Measurements from ENCODE around the gene SNX30.

SNX30 gene

GRCh38 chr9:112864403-112864802, 113.8 kb downstream of the SNX30 start:
- H3F3A ChIP-seq (ENCODE audit: insufficient read depth, low read length) = no peaks in the 10 kb centered on the region
- no peak for TF ChIP-seq EZH2 (IDR thresholded peaks at IDR 0.05; ENCODE audit: borderline replicate concordance, low read length)
- TF ChIP-seq, protein P1, sequence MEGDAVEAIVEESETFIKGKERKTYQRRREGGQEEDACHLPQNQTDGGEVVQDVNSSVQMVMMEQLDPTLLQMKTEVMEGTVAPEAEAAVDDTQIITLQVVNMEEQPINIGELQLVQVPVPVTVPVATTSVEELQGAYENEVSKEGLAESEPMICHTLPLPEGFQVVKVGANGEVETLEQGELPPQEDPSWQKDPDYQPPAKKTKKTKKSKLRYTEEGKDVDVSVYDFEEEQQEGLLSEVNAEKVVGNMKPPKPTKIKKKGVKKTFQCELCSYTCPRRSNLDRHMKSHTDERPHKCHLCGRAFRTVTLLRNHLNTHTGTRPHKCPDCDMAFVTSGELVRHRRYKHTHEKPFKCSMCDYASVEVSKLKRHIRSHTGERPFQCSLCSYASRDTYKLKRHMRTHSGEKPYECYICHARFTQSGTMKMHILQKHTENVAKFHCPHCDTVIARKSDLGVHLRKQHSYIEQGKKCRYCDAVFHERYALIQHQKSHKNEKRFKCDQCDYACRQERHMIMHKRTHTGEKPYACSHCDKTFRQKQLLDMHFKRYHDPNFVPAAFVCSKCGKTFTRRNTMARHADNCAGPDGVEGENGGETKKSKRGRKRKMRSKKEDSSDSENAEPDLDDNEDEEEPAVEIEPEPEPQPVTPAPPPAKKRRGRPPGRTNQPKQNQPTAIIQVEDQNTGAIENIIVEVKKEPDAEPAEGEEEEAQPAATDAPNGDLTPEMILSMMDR (IDR thresholded peaks at IDR 0.05; ENCODE audit: low read length) = no peak
- H3K9ac ChIP-seq (ENCODE audit: low read length) = no peak overlapping the region
- peaks cover 31% of the 10 kb centered on the region for H3K4me1 ChIP-seq (ENCODE audit: insufficient read depth, low read length, severe bottlenecking)
- H3K4me3 ChIP-seq (ENCODE audit: low read depth, low read length, poor library complexity, severe bottlenecking) = no peak overlapping the region
- H3K27me3 ChIP-seq (ENCODE audit: insufficient read depth, low read length) = no peaks in the 10 kb centered on the region
- H3K27ac ChIP-seq (ENCODE audit: low read depth, low read length, poor library complexity, severe bottlenecking) = no peak overlapping the region
- H3K9me2 ChIP-seq (ENCODE audit: low read depth, low read length) = no peaks in the 10 kb centered on the region
- H4K20me1 ChIP-seq (ENCODE audit: insufficient read depth, low read length) = no peaks in the 10 kb centered on the region
- H3K4me2 ChIP-seq (ENCODE audit: low read length) = no peak overlapping the region
- peaks cover 14% of the 10 kb centered on the region; the same call in 1 of the 2 replicates for H3K36me3 ChIP-seq (ENCODE audit: insufficient read depth, low read length)
- H3K9me3 ChIP-seq (ENCODE audit: low read length) = no peaks in the 10 kb centered on the region
- no peak overlapping the region for H2AFZ ChIP-seq (ENCODE audit: low read length)
- no peaks in the 10 kb centered on the region for H3K79me2 ChIP-seq (ENCODE audit: insufficient read depth, low read length)

- no peaks in the 10 kb centered on the region for H3K79me2 ChIP-seq (ENCODE audit: insufficient read depth, low read length)
- peaks cover 31% of the 10 kb centered on the region for H3K4me1 ChIP-seq (ENCODE audit: insufficient read depth, low read length, severe bottlenecking)
- no peak overlapping the region for H2AFZ ChIP-seq (ENCODE audit: low read length)
- no peaks in the 10 kb centered on the region for H4K20me1 ChIP-seq (ENCODE audit: insufficient read depth, low read length)
- no peak overlapping the region for H3K4me3 ChIP-seq (ENCODE audit: low read depth, low read length, poor library complexity, severe bottlenecking)
- no peak for TF ChIP-seq EZH2 (IDR thresholded peaks at IDR 0.05; ENCODE audit: borderline replicate concordance, low read length)
- TF ChIP-seq, protein P1 (IDR thresholded peaks at IDR 0.05; ENCODE audit: low read length) = no peak
- H3K27ac ChIP-seq (ENCODE audit: low read depth, low read length, poor library complexity, severe bottlenecking) = no peak overlapping the region
- H3K4me2 ChIP-seq (ENCODE audit: low read length) = no peak overlapping the region
- H3K27me3 ChIP-seq (ENCODE audit: insufficient read depth, low read length) = no peaks in the 10 kb centered on the region
- H3K9me2 ChIP-seq (ENCODE audit: low read depth, low read length) = no peaks in the 10 kb centered on the region
- no peaks in the 10 kb centered on the region for H3K9me3 ChIP-seq (ENCODE audit: low read length)
- H3K36me3 ChIP-seq (ENCODE audit: insufficient read depth, low read length) = peaks cover 14% of the 10 kb centered on the region; the same call in 1 of the 2 replicates
- H3F3A ChIP-seq (ENCODE audit: insufficient read depth, low read length) = no peaks in the 10 kb centered on the region
- H3K9ac ChIP-seq (ENCODE audit: low read length) = no peak overlapping the region
These were observed 114.4 kb downstream of the SNX30 start for GRCh38 chr9:112864982-112865381.

GRCh38 chr9:112866662-112867274, 116.2 kb downstream of the SNX30 start:
- Histone ChIP-seq H3K36me3 (ENCODE audit: insufficient read depth, low read length) (peaks cover 20% of the 10 kb centered on the region; the same call in 1 of the 2 replicates), H3K9me3 (ENCODE audit: low read length) (no peaks in the 10 kb centered on the region), H3K79me2 (ENCODE audit: insufficient read depth, low read length) (no peaks in the 10 kb centered on the region), H3K4me3 (ENCODE audit: low read depth, low read length, poor library complexity, severe bottlenecking) (no peak overlapping the region), H3K27me3 (ENCODE audit: insufficient read depth, low read length) (no peaks in the 10 kb centered on the region), H3K4me2 (ENCODE audit: low read length) (no peak overlapping the region), H3F3A (ENCODE audit: insufficient read depth, low read length) (no peaks in the 10 kb centered on the region), H3K9me2 (ENCODE audit: low read depth, low read length) (no peaks in the 10 kb centered on the region), H4K20me1 (ENCODE audit: insufficient read depth, low read length) (no peaks in the 10 kb centered on the region), H3K4me1 (ENCODE audit: insufficient read depth, low read length, severe bottlenecking) (peaks cover 18% of the 10 kb centered on the region), H3K27ac (ENCODE audit: low read depth, low read length, poor library complexity, severe bottlenecking) (no peak overlapping the region), H2AFZ (ENCODE audit: low read length) (no peak overlapping the region), H3K9ac (ENCODE audit: low read length) (no peak overlapping the region)
- no peak for TF ChIP-seq EZH2 (IDR thresholded peaks at IDR 0.05; ENCODE audit: borderline replicate concordance, low read length)
- TF ChIP-seq, protein P1 (IDR thresholded peaks at IDR 0.05; ENCODE audit: low read length) = no peak
